Fibroblast of pulmonary artery (primary cell): ENCODE data around the gene GRM8.

Source experiments
- DNase-seq: peaks from one replicate; pipeline ENCODE4 v3.0.0-alpha.2; 2010; ENCODE audit warnings: low read depth
- H3K4me3 ChIP-seq: replicated peaks from 2 replicates; pipeline ENCODE4 v1.5.1; 2011; ENCODE audit warnings: low read depth, mild to moderate bottlenecking, control low read depth, low read length, moderate library complexity
- CTCF ChIP-seq: IDR thresholded peaks from 2 replicates; pipeline ENCODE4 v1.5.1; 2011; ENCODE audit warnings: mild to moderate bottlenecking, control low read depth, low read length, inconsistent platforms; ENCODE audit errors: missing control alignments

Gene GRM8

GRCh38 chr7:126398851-126399529 lies 853.8 kb downstream of the GRM8 start:
- DNase-seq = no peak
- TF ChIP-seq CTCF = no peak
- H3K4me3 ChIP-seq = no peak overlapping the region

GRCh38 chr7:126398285-126398684 lies 854.5 kb downstream of the GRM8 start:
- no peak for DNase-seq

GRCh38 chr7:126394406-126394805 lies 858.3 kb downstream of the GRM8 start:
- DNase-seq = no peak
- TF ChIP-seq CTCF = no peak
- no peak overlapping the region for H3K4me3 ChIP-seq

More at GRCh38 chr7:126398285-126398684, 854.5 kb downstream of the GRM8 start:
- H3K4me3 ChIP-seq = no peak overlapping the region
- TF ChIP-seq CTCF = no peak
